GM23338 (cell line): ENCODE results near the gene HDAC11.

Experiments used
- EZH2 ChIP-seq: fragments of 200-600 bp; sonication (generic); IDR thresholded peaks from one replicate; pipeline ENCODE4 v1.8.0; 2017; ENCODE audit warnings: antibody characterized with exemption, mild to moderate bottlenecking, low read depth; ENCODE audit not compliant: unreplicated experiment
- EZH2phosphoT487 ChIP-seq: fragments of 200-600 bp; sonication (generic); IDR thresholded peaks from one replicate; pipeline ENCODE4 v1.8.1; 2018; ENCODE audit warnings: antibody characterized with exemption; ENCODE audit not compliant: unreplicated experiment
- POLR2AphosphoS5 ChIP-seq: IDR thresholded peaks from 2 replicates; pipeline ENCODE4 v1.6.1; 2016; ENCODE audit warnings: antibody characterized with exemption, low read depth
- ZNF331 ChIP-seq: fragments of 250-450 bp; sonication (Bioruptor Pico); IDR thresholded peaks from 2 replicates; pipeline ENCODE4 v1.5.0; 2020; ENCODE audit warnings: low read depth, mild to moderate bottlenecking, moderate library complexity
- TF ChIP-seq, protein P1 (sequence below): IDR thresholded peaks from 2 replicates; pipeline ENCODE4 v1.6.1; 2016; ENCODE audit warnings: antibody characterized with exemption
- TF ChIP-seq, protein P2 (sequence below), 2 experiments: fragments of 200-600 bp in 1 of 2; sonication (generic) in 1 of 2; conservative IDR thresholded peaks; 2 replicates each; pipeline versions ENCODE4 v1.5.1 to v1.6.1; 2016 to 2017; ENCODE audit warnings: antibody characterized with exemption in 2 of 2, low read depth in 2 of 2, mild to moderate bottlenecking in 2 of 2, moderate library complexity in 1 of 2
- TF ChIP-seq, protein P3 (sequence below): IDR thresholded peaks from one replicate; pipeline ENCODE4 v1.6.1; 2018; ENCODE audit warnings: antibody characterized with exemption; ENCODE audit not compliant: unreplicated experiment

DNA sequence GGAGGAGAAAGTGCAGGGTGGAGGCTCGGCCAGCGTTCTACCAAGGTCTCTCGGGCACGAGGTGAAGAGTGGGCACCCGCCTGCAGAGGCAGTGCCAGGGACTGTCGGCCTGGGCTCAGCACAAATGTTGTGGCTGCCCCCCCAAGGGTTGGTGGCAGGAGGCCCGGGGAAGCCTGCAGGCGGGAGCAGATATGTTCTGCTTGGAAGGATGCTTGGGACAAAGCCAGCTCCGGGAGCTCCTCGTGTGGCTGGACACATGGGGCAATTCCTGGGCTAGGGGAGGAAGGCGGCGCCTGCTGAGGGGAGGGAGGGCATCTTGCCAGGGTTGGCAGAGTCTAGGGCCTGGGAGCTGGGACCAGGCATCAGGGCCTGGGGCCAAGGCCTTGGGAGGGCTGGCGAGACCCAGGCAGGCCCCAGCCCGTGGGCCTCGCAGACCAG, 38.4 kb downstream of the HDAC11 start:
- TF ChIP-seq, protein P1, sequence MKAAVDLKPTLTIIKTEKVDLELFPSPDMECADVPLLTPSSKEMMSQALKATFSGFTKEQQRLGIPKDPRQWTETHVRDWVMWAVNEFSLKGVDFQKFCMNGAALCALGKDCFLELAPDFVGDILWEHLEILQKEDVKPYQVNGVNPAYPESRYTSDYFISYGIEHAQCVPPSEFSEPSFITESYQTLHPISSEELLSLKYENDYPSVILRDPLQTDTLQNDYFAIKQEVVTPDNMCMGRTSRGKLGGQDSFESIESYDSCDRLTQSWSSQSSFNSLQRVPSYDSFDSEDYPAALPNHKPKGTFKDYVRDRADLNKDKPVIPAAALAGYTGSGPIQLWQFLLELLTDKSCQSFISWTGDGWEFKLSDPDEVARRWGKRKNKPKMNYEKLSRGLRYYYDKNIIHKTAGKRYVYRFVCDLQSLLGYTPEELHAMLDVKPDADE: no peak
- TF ChIP-seq EZH2: no peak
- TF ChIP-seq, protein P2, sequence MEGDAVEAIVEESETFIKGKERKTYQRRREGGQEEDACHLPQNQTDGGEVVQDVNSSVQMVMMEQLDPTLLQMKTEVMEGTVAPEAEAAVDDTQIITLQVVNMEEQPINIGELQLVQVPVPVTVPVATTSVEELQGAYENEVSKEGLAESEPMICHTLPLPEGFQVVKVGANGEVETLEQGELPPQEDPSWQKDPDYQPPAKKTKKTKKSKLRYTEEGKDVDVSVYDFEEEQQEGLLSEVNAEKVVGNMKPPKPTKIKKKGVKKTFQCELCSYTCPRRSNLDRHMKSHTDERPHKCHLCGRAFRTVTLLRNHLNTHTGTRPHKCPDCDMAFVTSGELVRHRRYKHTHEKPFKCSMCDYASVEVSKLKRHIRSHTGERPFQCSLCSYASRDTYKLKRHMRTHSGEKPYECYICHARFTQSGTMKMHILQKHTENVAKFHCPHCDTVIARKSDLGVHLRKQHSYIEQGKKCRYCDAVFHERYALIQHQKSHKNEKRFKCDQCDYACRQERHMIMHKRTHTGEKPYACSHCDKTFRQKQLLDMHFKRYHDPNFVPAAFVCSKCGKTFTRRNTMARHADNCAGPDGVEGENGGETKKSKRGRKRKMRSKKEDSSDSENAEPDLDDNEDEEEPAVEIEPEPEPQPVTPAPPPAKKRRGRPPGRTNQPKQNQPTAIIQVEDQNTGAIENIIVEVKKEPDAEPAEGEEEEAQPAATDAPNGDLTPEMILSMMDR (conservative IDR thresholded peaks at IDR 0.05; ENCODE audit: low read depth in 2 of 2): no peak
- no peak for TF ChIP-seq ZNF331
- no peak for TF ChIP-seq POLR2AphosphoS5
- TF ChIP-seq, protein P3, sequence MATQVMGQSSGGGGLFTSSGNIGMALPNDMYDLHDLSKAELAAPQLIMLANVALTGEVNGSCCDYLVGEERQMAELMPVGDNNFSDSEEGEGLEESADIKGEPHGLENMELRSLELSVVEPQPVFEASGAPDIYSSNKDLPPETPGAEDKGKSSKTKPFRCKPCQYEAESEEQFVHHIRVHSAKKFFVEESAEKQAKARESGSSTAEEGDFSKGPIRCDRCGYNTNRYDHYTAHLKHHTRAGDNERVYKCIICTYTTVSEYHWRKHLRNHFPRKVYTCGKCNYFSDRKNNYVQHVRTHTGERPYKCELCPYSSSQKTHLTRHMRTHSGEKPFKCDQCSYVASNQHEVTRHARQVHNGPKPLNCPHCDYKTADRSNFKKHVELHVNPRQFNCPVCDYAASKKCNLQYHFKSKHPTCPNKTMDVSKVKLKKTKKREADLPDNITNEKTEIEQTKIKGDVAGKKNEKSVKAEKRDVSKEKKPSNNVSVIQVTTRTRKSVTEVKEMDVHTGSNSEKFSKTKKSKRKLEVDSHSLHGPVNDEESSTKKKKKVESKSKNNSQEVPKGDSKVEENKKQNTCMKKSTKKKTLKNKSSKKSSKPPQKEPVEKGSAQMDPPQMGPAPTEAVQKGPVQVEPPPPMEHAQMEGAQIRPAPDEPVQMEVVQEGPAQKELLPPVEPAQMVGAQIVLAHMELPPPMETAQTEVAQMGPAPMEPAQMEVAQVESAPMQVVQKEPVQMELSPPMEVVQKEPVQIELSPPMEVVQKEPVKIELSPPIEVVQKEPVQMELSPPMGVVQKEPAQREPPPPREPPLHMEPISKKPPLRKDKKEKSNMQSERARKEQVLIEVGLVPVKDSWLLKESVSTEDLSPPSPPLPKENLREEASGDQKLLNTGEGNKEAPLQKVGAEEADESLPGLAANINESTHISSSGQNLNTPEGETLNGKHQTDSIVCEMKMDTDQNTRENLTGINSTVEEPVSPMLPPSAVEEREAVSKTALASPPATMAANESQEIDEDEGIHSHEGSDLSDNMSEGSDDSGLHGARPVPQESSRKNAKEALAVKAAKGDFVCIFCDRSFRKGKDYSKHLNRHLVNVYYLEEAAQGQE: no peak
- no peak for TF ChIP-seq EZH2phosphoT487
